Panc1 (cell line): ENCODE measurements around the gene FBXW12. TPM values are rescaled to one million over a fixed set of nuclear protein-coding genes. Genes with fewer than 3 reads are reported as not detected.

Experiments
- ATAC-seq: fragments of 200-7000 bp; cut with Tn5 transposase; 2 replicates; pipeline ENCODE4 v1.9.1; 2020; ENCODE audit warnings: mild to moderate bottlenecking, moderate library complexity
- BruUV-seq: library from RNA; stranded (reverse); fragments of 400-500 nt; replicated peaks from 2 replicates; lab custom pipeline; 2021; lab: Mats Ljungman, UMichigan
- CTCF ChIA-PET: fragments of 300-600 bp; sonication (Branson Sonifier 250); formaldehyde crosslinking; loops from one replicate; lab custom pipeline; 2022; ENCODE audit warnings: antibody characterized with exemption; lab: Charles Lee
- POLR2A ChIA-PET: fragments of 300-600 bp; sonication (Branson Sonifier 250); formaldehyde crosslinking; loops from one replicate; lab custom pipeline; 2022; ENCODE audit warnings: antibody characterized with exemption; lab: Charles Lee
- DNase-seq: peaks from one replicate; pipeline ENCODE4 v3.0.0-alpha.2; 2010; ENCODE audit warnings: low read depth, low spot score
- H3K27ac ChIP-seq: 2 replicates; pipeline ENCODE4 v1.5.1; 2011; ENCODE audit warnings: mild to moderate bottlenecking, low read length, inconsistent platforms
- H3K27me3 ChIP-seq: fragments of 200-500 bp; sonication (Bioruptor generic); 2 replicates; pipeline ENCODE4 v1.6.0; 2014; ENCODE audit warnings: low read length, inconsistent platforms; ENCODE audit not compliant: control insufficient read depth, insufficient read depth
- H3K36me3 ChIP-seq: fragments of 200-500 bp; sonication (Bioruptor generic); 2 replicates; pipeline ENCODE4 v1.5.1; 2014; ENCODE audit warnings: inconsistent platforms, mild to moderate bottlenecking, low read length, moderate library complexity; ENCODE audit not compliant: control insufficient read depth, insufficient read depth
- H3K4me1 ChIP-seq: 2 replicates; pipeline ENCODE4 v1.5.1; 2011; ENCODE audit warnings: inconsistent platforms, mild to moderate bottlenecking, low read length, moderate library complexity; ENCODE audit not compliant: control insufficient read depth, insufficient read depth
- H3K4me3 ChIP-seq, 2 experiments: 2 replicates each; pipeline ENCODE4 v1.5.1; 2011 to 2012; ENCODE audit warnings: low read depth in 2 of 2, low read length in 2 of 2, mild to moderate bottlenecking in 2 of 2, inconsistent platforms in 1 of 2, moderate library complexity in 1 of 2
- H3K9me3 ChIP-seq: fragments of 200-500 bp; sonication (Bioruptor generic); 2 replicates; pipeline ENCODE4 v1.5.1; 2014; ENCODE audit warnings: low read depth, mild to moderate bottlenecking, inconsistent platforms, low read length, moderate library complexity; ENCODE audit not compliant: control insufficient read depth, insufficient read depth
- POLR2AphosphoS5 ChIP-seq: IDR thresholded peaks from 2 replicates; pipeline ENCODE4 v1.6.1; 2012; ENCODE audit warnings: mild to moderate bottlenecking, low read depth, low read length, moderate library complexity
- SIN3A ChIP-seq: IDR thresholded peaks from 2 replicates; pipeline ENCODE4 v1.6.1; 2012; ENCODE audit warnings: low read depth, mild to moderate bottlenecking, low read length, moderate library complexity, borderline replicate concordance; ENCODE audit not compliant: insufficient read depth
- TCF7L2 ChIP-seq: IDR thresholded peaks from 2 replicates; pipeline ENCODE4 v1.6.1; 2011; ENCODE audit warnings: mild to moderate bottlenecking, low read depth, low read length, inconsistent platforms
- in situ Hi-C: cut with HindIII; loops from 2 replicates; pipeline ENCODE4 v1.10.0; 2016; ENCODE audit warnings: low sequenced_read_pairs, low pct_unique_long_range_greater_than_20kb
- intact Hi-C: fragments of 100-400 bp; cut with micrococcal nuclease; formaldehyde crosslinking; loops from one replicate; pipeline ENCODE4 v1.10.0; 2022; ENCODE audit not compliant: unreplicated experiment
- total RNA-seq: library from RNA; stranded (reverse); gene quantifications from one replicate; pipeline ENCODE4 v1.2.1, GENCODE V29; 2021; ENCODE audit not compliant: unreplicated experiment
- TF ChIP-seq, protein P1 (sequence below), 2 experiments: IDR thresholded peaks; 2 replicates each; pipeline ENCODE4 v1.6.1; 2011 to 2012; ENCODE audit warnings: low read depth in 2 of 2, control low read depth in 1 of 2, low read length in 1 of 2, mild to moderate bottlenecking in 1 of 2, moderate library complexity in 1 of 2; ENCODE audit not compliant: insufficient read depth in 1 of 2
- TF ChIP-seq, protein P2 (sequence below): fragments of 450-650 bp; IDR thresholded peaks from 2 replicates; pipeline ENCODE4 v1.5.1; 2017; ENCODE audit warnings: mild to moderate bottlenecking

Gene FBXW12
- total RNA-seq, 1 experiment from 2014 or later, result not detected

DNA sequence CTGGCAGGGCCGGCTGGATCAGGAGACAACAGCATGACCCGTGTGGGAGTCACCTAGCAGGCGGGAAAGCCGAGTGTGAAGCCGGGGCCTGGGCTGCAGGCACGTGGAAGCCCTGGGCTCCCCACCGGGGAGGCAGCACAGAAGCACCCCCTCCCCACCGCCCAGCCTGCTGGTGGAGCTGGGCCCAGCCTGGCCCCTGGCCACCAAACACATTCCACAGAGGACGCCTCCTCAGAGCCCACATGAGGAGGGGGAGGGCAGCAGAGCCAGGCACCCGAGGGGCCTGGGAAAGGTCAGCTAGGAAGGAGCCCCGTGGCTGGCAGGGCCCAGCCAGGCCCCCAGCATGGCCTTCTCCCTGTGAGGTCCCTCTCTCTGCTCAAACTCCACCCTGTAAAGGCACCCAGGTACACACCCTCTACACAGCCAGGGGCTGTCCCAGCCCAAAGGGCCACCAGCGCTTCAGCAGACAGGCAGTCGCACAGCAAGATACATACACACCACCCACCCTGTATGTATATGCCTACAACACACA is 53.3 kb downstream of the FBXW12 start:
- Histone ChIP-seq H3K27me3 (no peaks in the 10 kb centered on the region), H3K9me3 (no peaks in the 10 kb centered on the region), H3K4me1 (peaks cover 4% of the 10 kb centered on the region; the same call in 1 of the 2 replicates), H3K4me3 (no peak overlapping the region), H3K36me3 (no peaks in the 10 kb centered on the region), H3K27ac (no peak overlapping the region)
- DNase-seq (no peak), ATAC-seq (no peak)
- POLR2A ChIA-PET, result no interaction called here
- in situ Hi-C loops (no loop called here), intact Hi-C loops (no loop called here)
- CTCF ChIA-PET, result interaction anchor here (1.2 kb wide), 1 partner anchor 11 kb away, joined by 4 read pairs; no protein-coding TSS in a partner anchor
- TF ChIP-seq SIN3A, result no peak
- no peak for TF ChIP-seq POLR2AphosphoS5
- no TSS peak for BruUV-seq

DNA sequence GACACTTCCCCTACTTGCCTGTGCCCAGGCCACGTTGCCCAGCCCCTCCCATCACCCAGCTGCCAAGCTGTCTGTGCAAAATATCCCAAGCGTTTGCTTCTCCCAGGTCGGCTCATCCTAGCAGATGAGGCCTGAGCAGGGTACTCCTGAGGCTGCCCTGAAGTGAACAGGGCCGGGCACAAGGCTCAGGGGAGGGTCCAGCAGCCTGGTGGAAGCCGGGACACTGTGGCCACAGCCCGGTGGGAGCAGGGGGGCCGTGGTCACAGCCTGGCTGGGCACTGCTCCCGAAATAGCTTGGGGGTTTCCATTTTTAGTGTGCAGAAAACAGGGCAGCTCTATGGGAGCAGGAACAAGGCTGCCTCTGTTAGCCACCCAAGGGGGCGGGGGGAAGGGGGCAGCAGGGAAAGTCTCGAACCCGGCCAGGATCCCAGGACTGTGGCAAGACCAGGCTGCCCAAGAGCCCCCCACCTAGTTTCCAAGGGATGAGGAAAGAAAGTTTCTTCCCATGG is 54.4 kb downstream of the FBXW12 start:
- Histone ChIP-seq H3K9me3 (no peaks in the 10 kb centered on the region), H3K36me3 (no peaks in the 10 kb centered on the region), H3K4me1 (peaks cover 4% of the 10 kb centered on the region; the same call in 1 of the 2 replicates), H3K4me3 (no peak overlapping the region), H3K27me3 (no peaks in the 10 kb centered on the region), H3K27ac (no peak overlapping the region)
- TF ChIP-seq, protein P1, sequence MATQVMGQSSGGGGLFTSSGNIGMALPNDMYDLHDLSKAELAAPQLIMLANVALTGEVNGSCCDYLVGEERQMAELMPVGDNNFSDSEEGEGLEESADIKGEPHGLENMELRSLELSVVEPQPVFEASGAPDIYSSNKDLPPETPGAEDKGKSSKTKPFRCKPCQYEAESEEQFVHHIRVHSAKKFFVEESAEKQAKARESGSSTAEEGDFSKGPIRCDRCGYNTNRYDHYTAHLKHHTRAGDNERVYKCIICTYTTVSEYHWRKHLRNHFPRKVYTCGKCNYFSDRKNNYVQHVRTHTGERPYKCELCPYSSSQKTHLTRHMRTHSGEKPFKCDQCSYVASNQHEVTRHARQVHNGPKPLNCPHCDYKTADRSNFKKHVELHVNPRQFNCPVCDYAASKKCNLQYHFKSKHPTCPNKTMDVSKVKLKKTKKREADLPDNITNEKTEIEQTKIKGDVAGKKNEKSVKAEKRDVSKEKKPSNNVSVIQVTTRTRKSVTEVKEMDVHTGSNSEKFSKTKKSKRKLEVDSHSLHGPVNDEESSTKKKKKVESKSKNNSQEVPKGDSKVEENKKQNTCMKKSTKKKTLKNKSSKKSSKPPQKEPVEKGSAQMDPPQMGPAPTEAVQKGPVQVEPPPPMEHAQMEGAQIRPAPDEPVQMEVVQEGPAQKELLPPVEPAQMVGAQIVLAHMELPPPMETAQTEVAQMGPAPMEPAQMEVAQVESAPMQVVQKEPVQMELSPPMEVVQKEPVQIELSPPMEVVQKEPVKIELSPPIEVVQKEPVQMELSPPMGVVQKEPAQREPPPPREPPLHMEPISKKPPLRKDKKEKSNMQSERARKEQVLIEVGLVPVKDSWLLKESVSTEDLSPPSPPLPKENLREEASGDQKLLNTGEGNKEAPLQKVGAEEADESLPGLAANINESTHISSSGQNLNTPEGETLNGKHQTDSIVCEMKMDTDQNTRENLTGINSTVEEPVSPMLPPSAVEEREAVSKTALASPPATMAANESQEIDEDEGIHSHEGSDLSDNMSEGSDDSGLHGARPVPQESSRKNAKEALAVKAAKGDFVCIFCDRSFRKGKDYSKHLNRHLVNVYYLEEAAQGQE (IDR thresholded peaks at IDR 0.05; ENCODE audit: insufficient read depth in 1 of 2, low read depth in 2 of 2, low read length in 1 of 2), result no peak
- TF ChIP-seq, protein P2, sequence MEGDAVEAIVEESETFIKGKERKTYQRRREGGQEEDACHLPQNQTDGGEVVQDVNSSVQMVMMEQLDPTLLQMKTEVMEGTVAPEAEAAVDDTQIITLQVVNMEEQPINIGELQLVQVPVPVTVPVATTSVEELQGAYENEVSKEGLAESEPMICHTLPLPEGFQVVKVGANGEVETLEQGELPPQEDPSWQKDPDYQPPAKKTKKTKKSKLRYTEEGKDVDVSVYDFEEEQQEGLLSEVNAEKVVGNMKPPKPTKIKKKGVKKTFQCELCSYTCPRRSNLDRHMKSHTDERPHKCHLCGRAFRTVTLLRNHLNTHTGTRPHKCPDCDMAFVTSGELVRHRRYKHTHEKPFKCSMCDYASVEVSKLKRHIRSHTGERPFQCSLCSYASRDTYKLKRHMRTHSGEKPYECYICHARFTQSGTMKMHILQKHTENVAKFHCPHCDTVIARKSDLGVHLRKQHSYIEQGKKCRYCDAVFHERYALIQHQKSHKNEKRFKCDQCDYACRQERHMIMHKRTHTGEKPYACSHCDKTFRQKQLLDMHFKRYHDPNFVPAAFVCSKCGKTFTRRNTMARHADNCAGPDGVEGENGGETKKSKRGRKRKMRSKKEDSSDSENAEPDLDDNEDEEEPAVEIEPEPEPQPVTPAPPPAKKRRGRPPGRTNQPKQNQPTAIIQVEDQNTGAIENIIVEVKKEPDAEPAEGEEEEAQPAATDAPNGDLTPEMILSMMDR, result no peak
- TF ChIP-seq TCF7L2, result no peak
- ChIA-PET CTCF (interaction anchor here (1.2 kb wide), 1 partner anchor 10 kb away, joined by 4 read pairs; no protein-coding TSS in a partner anchor), POLR2A (interaction anchor here (0.6 kb wide), 1 partner anchor 1766 kb away, joined by 5 read pairs; no protein-coding TSS in a partner anchor)
- in situ Hi-C loops, result no loop called here
- ATAC-seq, result no peak
- no TSS peak for BruUV-seq
- DNase-seq, result no peak
- intact Hi-C loops, result no loop called here
